Choroid plexus epithelial cell (primary cell): Measurements from ENCODE around the gene FOXP1.

Source experiments
- DNase-seq: peaks from one replicate; pipeline ENCODE4 v3.0.0-alpha.2; 2010; ENCODE audit warnings: low read depth
- H3K4me3 ChIP-seq: 2 replicates; pipeline ENCODE4 v1.5.1; 2011; ENCODE audit warnings: low read depth, mild to moderate bottlenecking, control low read depth, low read length, moderate library complexity
- TF ChIP-seq, protein P1 (sequence below): conservative IDR thresholded peaks from 2 replicates; pipeline ENCODE4 v1.5.1; 2011; ENCODE audit warnings: low read depth, mild to moderate bottlenecking, control low read depth, inconsistent platforms, low read length, moderate library complexity

FOXP1 gene

DNA sequence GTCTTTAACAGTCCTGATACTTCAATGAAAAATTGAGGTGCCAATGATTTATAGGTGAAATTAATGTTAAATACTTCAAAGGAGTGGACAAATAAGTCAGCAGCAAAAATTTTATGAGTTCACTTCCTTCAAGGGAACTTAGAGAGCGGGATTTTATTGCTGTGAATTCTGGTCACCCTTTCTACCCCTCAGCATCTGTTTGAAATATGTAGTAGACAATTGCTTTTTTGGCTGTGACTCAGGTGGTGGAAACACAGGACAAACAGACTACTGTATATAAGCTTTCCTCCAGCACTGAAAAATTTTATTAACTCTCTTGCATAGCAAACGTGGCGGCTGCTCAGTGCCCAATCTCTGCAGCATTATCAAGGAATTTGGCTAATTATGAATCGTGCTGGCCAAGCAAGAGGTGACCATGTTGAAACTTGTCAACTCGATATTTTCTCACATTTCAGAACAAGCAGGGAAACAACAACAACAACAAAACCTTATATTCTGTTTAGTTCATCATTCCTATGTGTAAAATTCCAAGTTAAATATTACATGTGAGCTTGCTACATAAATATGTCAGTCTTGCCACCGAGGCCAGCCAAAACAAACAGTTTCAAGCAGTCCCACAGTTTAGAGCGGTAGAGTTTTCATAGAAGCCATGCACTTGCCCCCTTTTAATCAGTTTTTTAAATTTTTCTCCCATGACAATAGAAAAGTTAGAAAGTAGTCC is 420.2 kb downstream of the FOXP1 start:
- DNase-seq: peak; percentile 82
- no peak overlapping the region for H3K4me3 ChIP-seq
- TF ChIP-seq, protein P1, sequence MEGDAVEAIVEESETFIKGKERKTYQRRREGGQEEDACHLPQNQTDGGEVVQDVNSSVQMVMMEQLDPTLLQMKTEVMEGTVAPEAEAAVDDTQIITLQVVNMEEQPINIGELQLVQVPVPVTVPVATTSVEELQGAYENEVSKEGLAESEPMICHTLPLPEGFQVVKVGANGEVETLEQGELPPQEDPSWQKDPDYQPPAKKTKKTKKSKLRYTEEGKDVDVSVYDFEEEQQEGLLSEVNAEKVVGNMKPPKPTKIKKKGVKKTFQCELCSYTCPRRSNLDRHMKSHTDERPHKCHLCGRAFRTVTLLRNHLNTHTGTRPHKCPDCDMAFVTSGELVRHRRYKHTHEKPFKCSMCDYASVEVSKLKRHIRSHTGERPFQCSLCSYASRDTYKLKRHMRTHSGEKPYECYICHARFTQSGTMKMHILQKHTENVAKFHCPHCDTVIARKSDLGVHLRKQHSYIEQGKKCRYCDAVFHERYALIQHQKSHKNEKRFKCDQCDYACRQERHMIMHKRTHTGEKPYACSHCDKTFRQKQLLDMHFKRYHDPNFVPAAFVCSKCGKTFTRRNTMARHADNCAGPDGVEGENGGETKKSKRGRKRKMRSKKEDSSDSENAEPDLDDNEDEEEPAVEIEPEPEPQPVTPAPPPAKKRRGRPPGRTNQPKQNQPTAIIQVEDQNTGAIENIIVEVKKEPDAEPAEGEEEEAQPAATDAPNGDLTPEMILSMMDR: no peak

DNA sequence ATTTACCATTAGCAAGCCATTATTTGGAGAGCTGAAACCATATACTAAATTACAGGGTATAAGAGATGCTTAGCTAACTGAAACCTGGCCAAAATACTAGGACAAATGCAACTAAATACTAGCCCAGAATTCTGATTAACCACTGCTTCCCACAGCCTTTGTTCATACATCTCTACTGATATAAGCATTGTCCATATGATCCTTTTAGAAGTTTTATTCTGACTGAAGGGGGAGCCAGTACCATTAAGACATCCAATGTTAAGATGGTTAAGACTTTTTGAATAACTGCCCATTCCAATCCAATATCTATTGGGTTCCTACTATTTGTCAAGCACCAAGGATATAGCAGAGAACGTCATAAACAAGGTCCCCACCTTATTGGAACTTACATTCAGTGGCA is 421.3 kb downstream of the FOXP1 start:
- no peak for DNase-seq
- TF ChIP-seq, protein P1: peak; percentile 3
- H3K4me3 ChIP-seq: no peak overlapping the region

DNA sequence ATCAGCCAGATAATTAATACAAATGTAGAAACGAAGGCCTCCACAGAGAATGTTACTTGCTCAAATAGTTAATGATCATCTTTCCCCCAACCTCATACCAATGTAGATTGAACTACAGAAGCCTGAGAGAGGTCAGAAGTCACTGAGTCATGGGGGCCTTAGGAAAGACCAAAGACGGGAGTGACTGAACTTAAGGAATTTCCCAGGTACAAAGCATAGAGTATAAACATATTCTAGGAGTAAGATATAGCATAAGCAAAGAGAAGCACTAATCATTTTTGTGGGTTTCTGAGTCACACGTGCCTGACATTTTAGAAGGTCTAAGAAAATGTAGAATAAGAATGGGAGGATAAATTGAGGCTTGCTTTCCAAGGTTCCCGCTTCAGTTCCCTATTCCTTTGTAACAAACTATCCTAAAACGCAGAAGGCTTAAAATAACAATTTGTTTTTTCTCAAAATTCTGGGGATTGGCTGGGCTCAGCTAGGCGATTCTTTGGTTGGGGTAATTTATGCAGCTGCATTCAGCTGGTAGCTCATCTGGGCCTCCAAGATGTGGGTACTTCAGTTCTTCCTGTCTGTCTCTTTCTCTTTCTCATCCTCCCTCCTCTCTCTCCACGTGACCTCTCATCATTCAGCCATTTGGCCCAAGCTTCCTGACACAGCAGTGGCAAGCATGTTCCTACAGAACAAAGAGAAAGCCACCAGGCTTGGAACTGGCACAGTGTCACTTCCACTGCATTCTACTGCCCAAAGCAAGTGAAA is 422.6 kb downstream of the FOXP1 start:
- H3K4me3 ChIP-seq: no peak overlapping the region
- TF ChIP-seq, protein P1: no peak
- DNase-seq: peak; percentile 77

DNA sequence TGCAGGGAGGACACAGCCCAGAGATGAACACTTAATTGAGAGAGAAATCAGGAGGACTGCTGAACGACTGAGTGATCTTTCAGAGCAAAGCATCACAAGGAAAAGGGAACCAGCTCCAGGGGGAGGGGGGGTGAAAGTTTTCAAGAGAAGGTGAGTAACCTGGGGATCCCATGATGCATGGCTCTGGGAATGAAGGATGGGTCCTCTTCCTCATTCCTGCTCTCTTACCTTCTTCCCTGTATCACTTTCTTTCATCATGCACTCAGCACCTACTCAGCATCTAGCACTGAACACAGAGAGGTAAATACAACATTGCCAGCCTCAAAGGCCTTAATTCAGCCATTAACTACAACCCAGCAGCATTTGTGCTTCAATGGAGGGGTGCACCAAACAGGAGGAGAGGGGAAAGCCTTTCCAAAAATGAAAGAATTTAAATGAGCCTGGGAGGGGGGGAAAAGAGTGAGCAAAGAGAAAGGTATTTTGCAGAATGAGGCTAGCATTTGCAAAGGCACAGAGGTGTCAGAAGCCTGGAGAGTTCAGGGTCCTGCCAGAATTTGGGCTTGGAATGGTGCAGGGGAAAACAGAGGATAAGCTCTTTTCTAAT is 427.4 kb downstream of the FOXP1 start:
- no peak for DNase-seq
- TF ChIP-seq, protein P1: no peak
- H3K4me3 ChIP-seq: no peak overlapping the region

DNA sequence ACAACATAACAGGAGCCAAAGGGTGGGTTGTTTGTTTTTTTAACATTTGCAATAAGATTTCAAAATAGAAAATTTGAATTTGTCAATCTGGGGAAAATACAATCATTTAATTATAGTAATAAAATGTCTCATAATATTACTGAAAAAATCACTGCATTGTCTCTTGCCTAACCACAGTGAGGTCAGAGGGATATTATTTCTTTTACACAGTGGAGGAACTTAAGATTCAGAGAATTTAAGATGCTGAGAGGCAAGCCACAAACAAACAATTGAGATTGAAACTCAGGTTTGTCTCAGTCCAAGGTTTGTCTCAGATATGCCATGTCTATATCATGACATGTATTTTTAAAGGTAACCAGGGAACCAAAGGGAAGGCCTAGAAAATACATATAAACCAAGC is 428.7 kb downstream of the FOXP1 start:
- TF ChIP-seq, protein P1: no peak
- peak; percentile 35 for DNase-seq
- H3K4me3 ChIP-seq: no peak overlapping the region

DNA sequence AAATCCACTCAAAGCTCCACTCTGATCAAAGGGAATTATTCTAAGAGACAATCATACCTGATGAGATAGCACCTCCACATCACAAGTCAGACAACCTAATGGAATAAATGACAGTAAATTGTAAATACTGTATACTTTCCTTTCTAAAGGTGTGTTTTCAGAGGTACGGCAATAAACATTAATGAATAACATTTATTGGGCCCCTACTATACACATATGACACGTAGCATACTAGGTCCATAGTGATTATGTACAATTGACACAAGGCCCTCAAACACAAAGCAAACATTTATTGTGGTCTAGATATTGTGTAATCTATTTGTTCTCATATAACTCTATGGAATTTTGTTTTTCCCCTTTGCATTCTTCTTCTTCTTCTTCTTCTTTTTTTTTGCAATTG is 429.8 kb downstream of the FOXP1 start:
- no peak for DNase-seq
- H3K4me3 ChIP-seq: no peak overlapping the region
- TF ChIP-seq, protein P1: no peak
